Thyroid gland (tissue), 4 donors: Measurements from ENCODE around the gene KCNH6. TPM values are rescaled to one million over a fixed set of nuclear protein-coding genes. Genes with fewer than 3 reads are reported as not detected.

Experiments used
- DNase-seq, 2 donors: peaks; one replicate each; pipeline ENCODE4 v3.0.0-alpha.2; 2019
- H3K27ac ChIP-seq, 3 donors: fragments of 200-600 bp; sonication (generic); 1 replicate in 2 of 3; 2 replicates in 1 of 3; pipeline ENCODE4 v1.5.1; 2016 to 2019; ENCODE audit warnings: mild to moderate bottlenecking in 1 of 3, moderate library complexity in 1 of 3
- H3K27me3 ChIP-seq: fragments of 200-600 bp; sonication (generic); one replicate; pipeline ENCODE4 v1.5.1; 2019
- H3K36me3 ChIP-seq, 2 donors: fragments of 200-600 bp; sonication (generic); one replicate each; pipeline ENCODE4 v1.5.1; 2016 to 2019
- H3K4me1 ChIP-seq, 2 donors: fragments of 200-600 bp; sonication (generic); one replicate each; pipeline ENCODE4 v1.5.1; 2017 to 2019
- H3K4me3 ChIP-seq, 3 donors: fragments of 200-600 bp; sonication (generic); replicated peaks in 1 of 3; 1 replicate in 2 of 3; 2 replicates in 1 of 3; pipeline ENCODE4 v1.5.1; 2016; ENCODE audit warnings: mild to moderate bottlenecking in 1 of 3
- H3K9me3 ChIP-seq: fragments of 200-600 bp; sonication (generic); one replicate; pipeline ENCODE4 v1.5.1; 2017
- POLR2A ChIP-seq, 2 donors: fragments of 450-650 bp; IDR thresholded peaks; one replicate each; pipeline ENCODE4 v1.6.1; 2017; ENCODE audit warnings: antibody characterized with exemption in 2 of 2, mild to moderate bottlenecking in 2 of 2, moderate library complexity in 1 of 2
- WGBS, 2 donors: methylation state at CpG; one replicate each; pipeline ENCODE4 v1.1.5; 2017; 5-methylcytosine and 5-hydroxymethylcytosine counted together
- intact Hi-C: fragments of 100-400 bp; cut with DNase I; formaldehyde crosslinking; loops from one replicate; pipeline ENCODE4 v1.15.1; 2023
- total RNA-seq, 4 donors: library from RNA; depleted of rRNA; stranded (reverse); fragments of >200 nt; gene quantifications; one replicate each; pipeline ENCODE4 v1.2.3, GENCODE V29; 2016
- TF ChIP-seq, protein P1 (sequence below), 6 experiments: fragments of 200-600 bp in 3 of 6; fragments of 450-650 bp in 3 of 6; sonication (generic) in 3 of 6; IDR thresholded peaks; one replicate each; pipeline ENCODE4 v1.5.1; 2016 to 2019; ENCODE audit warnings: antibody characterized with exemption in 6 of 6, mild to moderate bottlenecking in 2 of 6, inconsistent platforms in 1 of 6, moderate library complexity in 1 of 6

KCNH6 gene
- total RNA-seq, 4 donors from 2014 or later, result 0.67 TPM; not detected in 3

DNA sequence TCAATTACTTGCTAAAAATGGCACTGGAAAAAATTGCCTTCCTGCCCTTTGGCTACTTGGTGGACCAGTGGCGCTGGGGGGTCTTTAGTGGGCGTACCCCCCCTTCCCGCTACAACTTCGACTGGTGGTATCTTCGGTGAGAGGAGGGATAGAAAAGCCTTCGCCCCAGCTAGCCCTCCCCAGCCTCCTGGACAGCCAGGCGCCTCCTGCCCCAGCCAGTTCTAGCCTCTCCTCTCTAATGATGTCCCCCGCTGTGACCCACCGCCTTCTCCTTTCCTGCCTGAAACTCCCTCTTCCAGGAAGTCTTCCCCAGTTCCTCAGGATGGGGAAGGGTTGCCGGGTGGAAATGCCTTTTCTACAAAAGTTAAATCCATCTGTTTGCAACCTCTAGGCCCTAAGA is 40.1 kb upstream of the KCNH6 start:
- DNase-seq, result no peak
- no peaks in the 10 kb centered on the region for H3K9me3 ChIP-seq
- peaks cover 0 to 20% of the 10 kb centered on the region in 2 donors for H3K4me1 ChIP-seq
- H3K27ac ChIP-seq, result no peak overlapping the region
- 83 to 90% methylated on average over 10 of the region's 10 CpGs for WGBS, 2 donors
- no peaks in the 10 kb centered on the region for H3K27me3 ChIP-seq
- no peaks in the 10 kb centered on the region for H3K36me3 ChIP-seq
- H3K4me3 ChIP-seq, result no peak overlapping the region
- TF ChIP-seq, protein P1, sequence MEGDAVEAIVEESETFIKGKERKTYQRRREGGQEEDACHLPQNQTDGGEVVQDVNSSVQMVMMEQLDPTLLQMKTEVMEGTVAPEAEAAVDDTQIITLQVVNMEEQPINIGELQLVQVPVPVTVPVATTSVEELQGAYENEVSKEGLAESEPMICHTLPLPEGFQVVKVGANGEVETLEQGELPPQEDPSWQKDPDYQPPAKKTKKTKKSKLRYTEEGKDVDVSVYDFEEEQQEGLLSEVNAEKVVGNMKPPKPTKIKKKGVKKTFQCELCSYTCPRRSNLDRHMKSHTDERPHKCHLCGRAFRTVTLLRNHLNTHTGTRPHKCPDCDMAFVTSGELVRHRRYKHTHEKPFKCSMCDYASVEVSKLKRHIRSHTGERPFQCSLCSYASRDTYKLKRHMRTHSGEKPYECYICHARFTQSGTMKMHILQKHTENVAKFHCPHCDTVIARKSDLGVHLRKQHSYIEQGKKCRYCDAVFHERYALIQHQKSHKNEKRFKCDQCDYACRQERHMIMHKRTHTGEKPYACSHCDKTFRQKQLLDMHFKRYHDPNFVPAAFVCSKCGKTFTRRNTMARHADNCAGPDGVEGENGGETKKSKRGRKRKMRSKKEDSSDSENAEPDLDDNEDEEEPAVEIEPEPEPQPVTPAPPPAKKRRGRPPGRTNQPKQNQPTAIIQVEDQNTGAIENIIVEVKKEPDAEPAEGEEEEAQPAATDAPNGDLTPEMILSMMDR (IDR thresholded peaks at IDR 0.05), result no peak
- no peak for TF ChIP-seq POLR2A (IDR thresholded peaks at IDR 0.05)
- intact Hi-C loops, result no loop called here

DNA sequence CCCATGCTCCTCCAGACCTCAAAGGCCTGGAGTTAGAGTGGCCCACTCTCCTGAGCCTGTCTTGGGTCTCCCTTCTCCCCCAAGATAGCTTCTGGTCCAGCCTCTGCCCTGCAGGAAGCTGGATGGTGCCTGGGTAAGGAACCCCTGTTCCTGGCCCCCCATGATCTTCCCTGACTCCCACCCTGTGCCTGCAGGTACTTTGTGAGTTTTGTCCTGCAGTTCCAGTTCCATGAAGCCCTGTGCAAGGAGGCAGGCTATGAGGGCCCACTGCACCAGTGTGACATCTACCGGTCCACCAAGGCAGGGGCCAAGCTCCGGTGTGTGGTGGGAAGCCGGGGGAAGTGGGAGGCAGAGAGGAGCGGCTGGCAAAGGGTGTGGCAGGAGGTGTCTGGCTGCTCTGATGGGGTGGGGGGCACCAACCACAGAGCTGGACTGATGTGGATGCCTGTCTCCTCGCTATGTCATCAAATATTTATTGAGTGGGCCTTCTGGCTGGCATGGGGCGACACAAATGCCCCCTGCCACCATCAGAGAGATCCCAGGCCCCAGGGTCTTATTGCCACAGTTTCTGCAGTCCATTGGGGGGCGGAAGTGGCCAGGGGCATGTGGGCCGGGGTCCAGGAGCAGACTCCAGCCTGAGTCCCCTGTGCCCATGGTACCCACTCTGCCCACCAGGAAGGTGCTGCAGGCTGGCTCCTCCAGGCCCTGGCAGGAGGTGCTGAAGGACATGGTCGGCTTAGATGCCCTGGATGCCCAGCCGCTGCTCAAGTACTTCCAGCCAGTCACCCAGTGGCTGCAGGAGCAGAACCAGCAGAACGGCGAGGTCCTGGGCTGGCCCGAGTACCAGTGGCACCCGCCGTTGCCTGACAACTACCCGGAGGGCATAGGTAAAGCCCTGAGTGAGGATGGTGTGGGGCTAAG is 39.2 kb upstream of the KCNH6 start:
- H3K4me3 ChIP-seq, result no peak overlapping the region
- no peak overlapping the region for H3K27ac ChIP-seq
- intact Hi-C loops, result no loop called here
- no peaks in the 10 kb centered on the region for H3K9me3 ChIP-seq
- no peaks in the 10 kb centered on the region for H3K27me3 ChIP-seq
- H3K36me3 ChIP-seq, result no peaks in the 10 kb centered on the region
- peaks cover 0 to 14% of the 10 kb centered on the region in 2 donors for H3K4me1 ChIP-seq
- no peak for DNase-seq
- WGBS, 2 donors, result 94 to 97% methylated on average over 10 to 15 of the region's 16 CpGs
- TF ChIP-seq POLR2A (IDR thresholded peaks at IDR 0.05), result no peak
- TF ChIP-seq, protein P1 (IDR thresholded peaks at IDR 0.05), result no peak

DNA sequence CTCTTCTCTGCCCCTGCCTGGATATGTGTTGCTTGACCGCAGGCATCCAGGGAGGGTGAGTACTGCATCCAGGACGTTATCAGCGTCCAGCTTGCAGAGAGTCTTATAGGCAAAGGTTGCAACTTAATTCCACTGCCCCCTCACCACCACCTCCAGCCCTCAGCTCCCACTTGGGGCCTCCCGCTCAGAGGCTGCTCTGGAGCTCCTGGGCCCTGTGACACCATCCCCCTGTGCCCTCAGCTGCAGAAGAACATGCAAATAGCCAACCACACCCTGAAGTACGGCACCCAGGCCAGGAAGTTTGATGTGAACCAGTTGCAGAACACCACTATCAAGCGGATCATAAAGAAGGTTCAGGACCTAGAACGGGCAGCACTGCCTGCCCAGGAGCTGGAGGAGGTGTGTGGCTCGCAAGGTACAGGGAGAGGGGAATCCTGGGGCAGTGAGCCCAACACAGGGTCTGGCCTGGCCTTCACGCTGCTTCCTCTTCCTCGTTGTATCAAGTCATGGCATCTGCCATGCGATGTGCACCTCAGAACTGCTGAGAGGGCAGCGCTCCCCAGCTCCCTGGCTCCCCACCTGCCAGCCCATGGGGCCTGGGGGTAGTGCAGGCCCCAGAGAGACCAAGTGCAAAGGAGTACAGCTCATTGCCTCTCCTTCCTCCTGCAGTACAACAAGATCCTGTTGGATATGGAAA is 36.7 kb upstream of the KCNH6 start:
- H3K36me3 ChIP-seq, result no peaks in the 10 kb centered on the region
- DNase-seq, result no peak
- peaks cover 0 to 2% of the 10 kb centered on the region in 2 donors for H3K4me1 ChIP-seq
- H3K4me3 ChIP-seq, result no peak overlapping the region
- H3K27me3 ChIP-seq, result no peaks in the 10 kb centered on the region
- intact Hi-C loops, result no loop called here
- no peak overlapping the region for H3K27ac ChIP-seq
- no peak for TF ChIP-seq POLR2A (IDR thresholded peaks at IDR 0.05)
- TF ChIP-seq, protein P1 (IDR thresholded peaks at IDR 0.05), result no peak
- WGBS, 2 donors, result 79 to 84% methylated on average over 10 to 11 of the region's 12 CpGs
- H3K9me3 ChIP-seq, result no peaks in the 10 kb centered on the region

DNA sequence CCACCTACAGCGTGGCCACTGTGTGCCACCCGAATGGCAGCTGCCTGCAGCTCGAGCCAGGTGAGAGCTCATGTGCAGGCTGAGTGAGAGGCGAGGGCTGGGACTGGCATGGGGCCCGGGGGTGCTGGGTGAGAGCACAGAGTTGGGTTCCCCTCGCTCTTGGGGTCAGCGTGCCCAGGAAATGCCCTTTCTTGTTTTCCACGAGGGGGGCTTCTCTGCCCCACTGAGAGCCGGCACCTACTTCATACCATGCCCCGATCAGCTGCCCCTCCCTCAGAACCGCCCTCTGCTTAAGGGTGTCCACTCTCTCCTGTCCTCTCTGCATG is 36.2 kb upstream of the KCNH6 start:
- intact Hi-C loops, result no loop called here
- 84 to 85% methylated on average over 5 to 10 of the region's 11 CpGs for whole genome bisulfite sequencing, 2 donors
- no peak for TF ChIP-seq POLR2A (IDR thresholded peaks at IDR 0.05)
- TF ChIP-seq, protein P1 (IDR thresholded peaks at IDR 0.05), result no peak

DNA sequence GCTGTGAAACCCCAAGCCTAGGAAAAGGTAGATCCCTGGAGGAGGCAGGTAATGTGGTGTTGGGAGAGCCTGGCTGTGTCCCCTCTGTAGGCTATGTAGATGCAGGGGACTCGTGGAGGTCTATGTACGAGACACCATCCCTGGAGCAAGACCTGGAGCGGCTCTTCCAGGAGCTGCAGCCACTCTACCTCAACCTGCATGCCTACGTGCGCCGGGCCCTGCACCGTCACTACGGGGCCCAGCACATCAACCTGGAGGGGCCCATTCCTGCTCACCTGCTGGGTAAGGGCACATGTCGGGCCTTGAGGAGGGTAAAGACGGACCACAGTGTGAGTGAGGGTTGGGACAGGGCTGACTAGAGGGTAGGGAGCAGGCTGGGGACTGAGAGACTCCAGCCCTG is 34.3 kb upstream of the KCNH6 start:
- intact Hi-C loops, result no loop called here
- no peak for TF ChIP-seq POLR2A (IDR thresholded peaks at IDR 0.05)
- TF ChIP-seq, protein P1 (IDR thresholded peaks at IDR 0.05), result no peak
- Histone ChIP-seq H3K4me1 (no peaks in the 10 kb centered on the region), H3K9me3 (no peaks in the 10 kb centered on the region), H3K4me3 (no peak overlapping the region), H3K27me3 (no peaks in the 10 kb centered on the region), H3K36me3 (no peaks in the 10 kb centered on the region), H3K27ac (no peak overlapping the region)
- 89 to 100% methylated on average over 2 to 7 of the region's 10 CpGs for WGBS, 2 donors
- no peak for DNase-seq

More for the DNA sequence above, 36.2 kb upstream of the KCNH6 start:
- Histone ChIP-seq H3K36me3 (no peaks in the 10 kb centered on the region), H3K27me3 (no peaks in the 10 kb centered on the region), H3K4me3 (no peak overlapping the region), H3K27ac (no peak overlapping the region), H3K9me3 (no peaks in the 10 kb centered on the region), H3K4me1 (no peaks in the 10 kb centered on the region)
- no peak for DNase-seq
